Astrocyte (in vitro differentiated cells and primary cell): ENCODE measurements around the gene CSMD2. TPM values are rescaled to one million over a fixed set of nuclear protein-coding genes. Genes with fewer than 3 reads are reported as not detected.

ENCODE experiments used
- DNase-seq: peaks from one replicate; pipeline ENCODE4 v3.0.0-alpha.2; 2010; ENCODE audit warnings: low read depth
- FAIRE-seq: peaks from 2 replicates; lab custom pipeline; 2011; peaks lifted over from hg19 to GRCh38; lab: Jason Lieb, UNC
- H2AFZ ChIP-seq: 2 replicates; pipeline ENCODE4 v1.6.0; 2012; ENCODE audit warnings: low read depth, low read length, inconsistent platforms
- H3K27ac ChIP-seq: 2 replicates; pipeline ENCODE4 v1.5.1; 2011; ENCODE audit warnings: low read depth, low read length, inconsistent platforms
- H3K27me3 ChIP-seq: 2 replicates; pipeline ENCODE4 v1.6.0; 2011; ENCODE audit warnings: low read length, inconsistent platforms; ENCODE audit not compliant: insufficient read depth
- H3K36me3 ChIP-seq: 2 replicates; pipeline ENCODE4 v1.5.1; 2011; ENCODE audit warnings: low read length, inconsistent platforms; ENCODE audit not compliant: insufficient read depth
- H3K4me1 ChIP-seq: 2 replicates; pipeline ENCODE4 v1.5.1; 2011; ENCODE audit warnings: low read length, inconsistent platforms; ENCODE audit not compliant: insufficient read depth
- H3K4me2 ChIP-seq: 2 replicates; pipeline ENCODE4 v1.6.0; 2012; ENCODE audit warnings: low read length, inconsistent platforms
- H3K4me3 ChIP-seq: 2 replicates; pipeline ENCODE4 v1.5.1; 2011; ENCODE audit warnings: low read depth, mild to moderate bottlenecking, low read length, inconsistent platforms; ENCODE audit not compliant: insufficient read depth
- H3K79me2 ChIP-seq: 2 replicates; pipeline ENCODE4 v1.6.0; 2012; ENCODE audit warnings: mild to moderate bottlenecking, low read length, inconsistent platforms; ENCODE audit not compliant: insufficient read depth
- H3K9ac ChIP-seq: 2 replicates; pipeline ENCODE4 v1.6.0; 2012; ENCODE audit warnings: mild to moderate bottlenecking, low read length, inconsistent platforms
- H3K9me3 ChIP-seq: 2 replicates; pipeline ENCODE4 v1.5.1; 2012; ENCODE audit warnings: low read depth, mild to moderate bottlenecking, low read length, inconsistent platforms; ENCODE audit not compliant: insufficient read depth
- H4K20me1 ChIP-seq: 2 replicates; pipeline ENCODE4 v1.6.0; 2012; ENCODE audit warnings: low read length, inconsistent platforms; ENCODE audit not compliant: insufficient read depth
- H3K27ac Mint-ChIP-seq: one replicate; pipeline ENCODE4 v1.8.0; 2021; ENCODE audit warnings: mild to moderate bottlenecking, mixed read lengths; ENCODE audit not compliant: unreplicated experiment
- H3K27me3 Mint-ChIP-seq: one replicate; pipeline ENCODE4 v1.8.0; 2021; ENCODE audit warnings: low read depth, mixed read lengths; ENCODE audit not compliant: unreplicated experiment
- H3K36me3 Mint-ChIP-seq: one replicate; pipeline ENCODE4 v1.8.0; 2021; ENCODE audit warnings: low read depth, mixed read lengths; ENCODE audit not compliant: unreplicated experiment
- H3K4me1 Mint-ChIP-seq: one replicate; pipeline ENCODE4 v1.8.0; 2021; ENCODE audit warnings: low read depth, mixed read lengths; ENCODE audit not compliant: unreplicated experiment
- H3K4me3 Mint-ChIP-seq: one replicate; pipeline ENCODE4 v1.8.0; 2021; ENCODE audit warnings: mild to moderate bottlenecking, moderate library complexity, mixed read lengths; ENCODE audit not compliant: unreplicated experiment
- H3K9me3 Mint-ChIP-seq: one replicate; pipeline ENCODE4 v1.8.0; 2021; ENCODE audit warnings: mild to moderate bottlenecking, mixed read lengths; ENCODE audit not compliant: unreplicated experiment
- CTCF ChIP-seq: IDR thresholded peaks from 2 replicates; pipeline ENCODE4 v1.5.1; 2011; ENCODE audit warnings: low read depth, mild to moderate bottlenecking, inconsistent platforms, low read length, moderate library complexity; ENCODE audit not compliant: insufficient read depth
- EZH2 ChIP-seq: IDR thresholded peaks from 2 replicates; pipeline ENCODE4 v1.6.1; 2012; ENCODE audit warnings: mild to moderate bottlenecking, low read length, inconsistent platforms; ENCODE audit not compliant: insufficient read depth
- total RNA-seq: library from RNA; stranded (reverse); gene quantifications from 2 replicates; pipeline ENCODE4 v1.2.1, GENCODE V29; 2021

The CSMD2 gene
- total RNA-seq, 1 donor from 2014 or later: 11.1 TPM

GRCh38 chr1:33886496-33886895 lies 278.5 kb downstream of the CSMD2 start:
- H3K9ac ChIP-seq: no peak overlapping the region
- no peaks in the 10 kb centered on the region for H3K9me3 ChIP-seq
- Mint-ChIP-seq H3K4me1 (no peaks in the 10 kb centered on the region), H3K9me3 (no peaks in the 10 kb centered on the region), H3K27me3 (no peaks in the 10 kb centered on the region), H3K27ac (no peak overlapping the region), H3K36me3 (no peaks in the 10 kb centered on the region), H3K4me3 (no peak overlapping the region)
- peaks cover 16% of the 10 kb centered on the region for H4K20me1 ChIP-seq
- no peaks in the 10 kb centered on the region for H3K27me3 ChIP-seq
- H3K4me2 ChIP-seq: no peak overlapping the region
- H3K79me2 ChIP-seq: no peaks in the 10 kb centered on the region
- TF ChIP-seq CTCF (no peak), EZH2 (no peak)
- no peaks in the 10 kb centered on the region for H3K4me1 ChIP-seq
- no peak for DNase-seq
- no peak for FAIRE-seq
- H3K4me3 ChIP-seq: no peak overlapping the region
- no peak overlapping the region for H2AFZ ChIP-seq
- no peaks in the 10 kb centered on the region for H3K36me3 ChIP-seq
- no peak overlapping the region for H3K27ac ChIP-seq

GRCh38 chr1:33880305-33880704 lies 284.7 kb downstream of the CSMD2 start:
- no peaks in the 10 kb centered on the region for H3K9me3 Mint-ChIP-seq

More at GRCh38 chr1:33880305-33880704, 284.7 kb downstream of the CSMD2 start:
- H3K27me3 ChIP-seq: no peaks in the 10 kb centered on the region
- no peak overlapping the region for H3K4me2 ChIP-seq
- H3K9ac ChIP-seq: no peak overlapping the region
- no peaks in the 10 kb centered on the region for H3K9me3 ChIP-seq
- H4K20me1 ChIP-seq: peaks cover 14% of the 10 kb centered on the region
- H3K4me1 Mint-ChIP-seq: peaks cover 1% of the 10 kb centered on the region
- H2AFZ ChIP-seq: no peak overlapping the region
- peaks cover 24% of the 10 kb centered on the region for H3K4me1 ChIP-seq
- no peak overlapping the region for H3K27ac ChIP-seq
- FAIRE-seq (no peak), DNase-seq (no peak)
- no peaks in the 10 kb centered on the region for H3K36me3 Mint-ChIP-seq
- H3K79me2 ChIP-seq: no peaks in the 10 kb centered on the region
- no peak overlapping the region for H3K4me3 Mint-ChIP-seq
- no peak overlapping the region for H3K4me3 ChIP-seq
- H3K27ac Mint-ChIP-seq: no peak overlapping the region
- TF ChIP-seq EZH2 (no peak), CTCF (no peak)
- H3K27me3 Mint-ChIP-seq: peaks cover 2% of the 10 kb centered on the region
- H3K36me3 ChIP-seq: no peaks in the 10 kb centered on the region
